GM19099 (cell line): ENCODE measurements around the gene DIO1.

ENCODE experiments used
- POLR2A ChIP-seq: IDR thresholded peaks from 3 replicates; pipeline ENCODE4 v1.6.1; 2011; ENCODE audit warnings: low read depth; ENCODE audit not compliant: insufficient read length; ENCODE audit errors: extremely low read depth

Gene DIO1

DNA sequence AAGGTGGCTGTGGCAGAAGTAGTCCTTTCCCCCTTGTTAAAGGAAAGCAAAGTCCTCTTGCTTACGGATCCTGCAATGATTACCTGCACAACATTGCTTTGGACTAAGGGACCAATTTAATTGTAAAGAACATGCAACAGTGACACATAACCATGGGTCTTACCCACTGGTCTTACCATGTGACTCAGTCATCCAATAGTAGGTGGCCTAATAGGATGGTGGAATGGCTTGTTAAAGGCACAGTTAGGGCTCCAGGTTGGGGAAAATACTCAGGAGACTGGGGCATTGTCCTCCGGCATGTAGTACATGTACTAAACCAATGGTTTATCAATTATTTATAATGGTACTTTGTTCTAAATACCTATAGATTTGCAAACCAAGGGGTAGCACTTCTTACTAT lies 2.3 kb upstream of the DIO1 start:
- no peak for TF ChIP-seq POLR2A

- TF ChIP-seq POLR2A: no peak
Observed at GRCh38 chr1:53892911-53893310, 1.1 kb upstream of the DIO1 start.

DNA sequence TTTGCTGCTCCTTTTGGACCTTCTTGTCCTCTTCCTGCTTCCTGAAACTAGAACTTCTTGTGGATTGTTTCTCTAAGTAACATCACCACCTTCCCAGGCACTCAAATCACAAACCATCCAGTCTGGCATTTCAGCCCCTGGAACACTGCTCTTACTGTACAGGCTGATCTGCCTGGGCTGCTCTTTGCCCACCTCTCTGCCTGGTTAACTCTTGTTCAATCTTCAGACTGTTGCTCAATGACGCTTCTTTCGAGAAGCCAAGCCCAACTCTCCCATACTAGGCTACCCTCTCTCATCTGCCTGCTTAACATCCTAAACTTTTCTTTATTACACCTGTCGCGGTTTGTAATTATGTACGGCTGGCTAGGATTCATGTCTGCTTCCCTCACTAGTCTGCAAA lies 657 bp downstream of the DIO1 start:
- no peak for TF ChIP-seq POLR2A

DNA sequence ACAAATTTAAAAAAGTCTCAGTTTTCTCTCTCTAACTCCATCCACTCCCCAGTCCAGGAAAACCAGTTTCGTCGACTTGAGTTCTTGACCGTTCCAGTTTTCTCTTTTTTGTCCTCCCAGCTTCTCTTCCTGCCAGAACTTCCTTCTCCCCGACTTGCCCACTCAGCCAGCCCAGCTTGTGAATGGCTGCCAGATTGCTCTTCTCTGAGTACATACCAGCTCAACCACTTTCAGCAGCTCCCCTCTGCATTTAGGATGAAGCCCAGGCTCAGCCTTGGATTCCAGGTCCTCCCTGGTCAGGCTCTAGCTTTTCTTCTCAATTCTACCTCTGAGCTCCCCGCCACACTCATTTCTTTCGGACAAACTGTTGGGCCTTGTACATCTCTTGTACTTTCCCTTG lies 1.4 kb downstream of the DIO1 start:
- no peak for TF ChIP-seq POLR2A

GRCh38 chr1:53896635-53897229 lies 2.7 kb downstream of the DIO1 start:
- TF ChIP-seq POLR2A: no peak

GRCh38 chr1:53899206-53899628 lies 5.2 kb downstream of the DIO1 start:
- no peak for TF ChIP-seq POLR2A

DNA sequence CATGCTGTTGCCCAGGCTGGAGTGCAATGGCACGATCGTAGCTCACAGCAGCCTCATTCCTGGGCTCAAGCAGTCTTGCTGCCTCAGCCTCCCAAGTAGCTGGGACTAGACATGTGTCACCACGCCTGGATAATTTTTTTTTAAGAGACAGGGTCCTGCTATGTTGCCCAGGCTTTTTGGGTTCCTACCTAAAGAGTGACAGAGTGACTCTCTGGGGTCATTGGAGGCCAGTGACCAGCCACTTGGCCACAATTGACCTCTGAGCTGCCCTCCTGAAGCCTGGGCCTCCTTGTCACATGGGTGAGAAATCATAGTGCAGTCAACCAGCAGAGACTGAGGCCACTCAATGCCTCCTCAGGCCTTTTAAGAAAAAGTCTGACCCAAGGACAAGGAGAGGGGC lies 5.7 kb downstream of the DIO1 start:
- TF ChIP-seq POLR2A: no peak

DNA sequence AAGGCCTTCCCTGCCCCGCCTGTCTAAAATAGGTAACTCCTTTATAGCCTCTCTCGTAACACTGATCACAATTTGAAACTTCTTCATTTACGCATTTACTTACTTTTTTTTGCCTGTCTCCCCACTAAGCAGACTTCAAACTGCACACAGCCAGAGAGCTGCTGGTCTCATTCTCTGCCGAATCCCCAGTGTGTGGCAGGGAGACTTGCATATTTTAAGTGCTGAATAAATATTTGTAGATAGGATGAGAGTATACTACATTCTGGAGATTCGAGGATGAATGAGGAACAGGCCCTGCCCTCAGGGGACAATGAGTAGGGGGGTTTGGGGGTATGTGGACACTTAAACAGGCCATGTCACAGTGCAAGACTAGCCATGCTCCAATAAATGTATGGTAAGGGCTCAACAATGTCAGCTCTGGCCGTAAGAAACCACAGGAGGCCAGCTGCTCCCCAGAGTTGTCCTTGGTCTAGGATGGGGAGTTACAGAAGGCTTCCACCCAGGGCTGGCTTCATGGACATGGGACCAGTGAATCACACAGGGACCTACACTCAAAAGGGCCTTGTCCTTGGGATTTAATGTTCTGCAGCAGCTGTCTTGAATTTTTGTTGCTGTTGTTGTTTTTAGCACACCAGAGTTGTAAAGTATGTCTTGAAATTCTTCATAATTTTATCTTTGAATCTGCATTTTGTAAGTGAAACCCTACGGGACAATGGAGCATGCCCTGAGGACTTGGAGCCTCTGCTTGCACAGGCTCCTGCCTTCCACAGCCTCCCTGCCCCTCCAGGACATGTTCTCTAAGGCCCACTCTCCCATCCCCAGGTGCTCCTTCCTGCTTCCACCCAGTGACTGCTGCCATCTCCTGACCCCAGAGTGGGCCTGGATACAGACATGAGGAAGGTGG lies 8.5 kb downstream of the DIO1 start:
- no peak for TF ChIP-seq POLR2A

DNA sequence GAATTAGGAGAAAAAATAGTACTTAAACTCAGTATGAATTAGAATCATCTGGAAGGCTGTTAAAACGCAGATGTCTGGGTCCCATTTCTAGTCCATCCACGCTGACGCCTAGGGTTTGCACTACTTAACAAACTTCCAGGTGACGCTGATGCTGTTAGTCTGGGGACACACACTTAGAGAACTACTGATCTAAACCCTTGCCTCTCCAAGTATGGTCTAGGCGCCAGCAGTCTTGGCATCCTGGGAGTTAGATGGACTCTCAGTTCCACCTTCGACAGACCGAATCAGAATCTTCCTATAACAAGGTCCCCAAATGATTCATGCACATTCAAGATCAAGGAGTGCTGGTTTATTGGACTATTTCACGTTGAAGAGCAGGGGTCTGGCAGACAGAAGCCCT lies 11.5 kb downstream of the DIO1 start:
- no peak for TF ChIP-seq POLR2A

DNA sequence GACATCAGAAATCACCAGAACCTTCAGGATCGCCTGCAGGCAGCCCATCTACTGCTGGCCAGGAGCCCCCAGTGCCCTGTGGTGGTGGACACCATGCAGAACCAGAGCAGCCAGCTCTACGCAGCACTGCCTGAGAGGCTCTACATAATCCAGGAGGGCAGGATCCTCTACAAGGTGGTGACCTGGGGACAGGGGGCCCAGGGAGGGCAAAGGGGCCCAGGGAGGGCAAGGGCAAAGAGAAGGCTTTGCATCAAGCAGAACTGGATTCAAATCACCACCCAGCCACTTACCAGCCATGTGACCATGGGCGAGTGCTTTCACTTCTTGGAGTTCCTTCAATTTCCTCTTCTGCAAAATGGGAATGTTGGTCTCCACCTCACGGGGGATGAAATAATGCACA lies 12.1 kb downstream of the DIO1 start:
- no peak for TF ChIP-seq POLR2A

DNA sequence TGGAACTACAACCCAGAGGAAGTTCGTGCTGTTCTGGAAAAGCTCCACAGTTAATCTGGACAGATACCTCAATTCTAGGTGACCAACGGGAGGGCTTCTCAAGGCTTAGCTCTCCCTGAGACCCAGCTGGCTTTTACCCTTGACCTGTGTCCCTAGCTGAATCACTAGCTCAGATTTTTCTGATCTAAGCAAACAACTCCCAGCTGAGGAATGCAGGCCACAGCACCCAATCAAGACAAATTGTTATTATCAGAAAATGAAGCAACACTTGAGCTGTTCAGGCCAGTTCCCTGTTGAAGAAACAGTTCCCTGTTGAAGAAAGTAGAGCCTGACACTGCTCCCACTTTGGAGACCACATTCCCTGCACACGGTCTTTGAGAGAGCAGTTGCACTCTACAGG lies 16.0 kb downstream of the DIO1 start:
- no peak for TF ChIP-seq POLR2A

DNA sequence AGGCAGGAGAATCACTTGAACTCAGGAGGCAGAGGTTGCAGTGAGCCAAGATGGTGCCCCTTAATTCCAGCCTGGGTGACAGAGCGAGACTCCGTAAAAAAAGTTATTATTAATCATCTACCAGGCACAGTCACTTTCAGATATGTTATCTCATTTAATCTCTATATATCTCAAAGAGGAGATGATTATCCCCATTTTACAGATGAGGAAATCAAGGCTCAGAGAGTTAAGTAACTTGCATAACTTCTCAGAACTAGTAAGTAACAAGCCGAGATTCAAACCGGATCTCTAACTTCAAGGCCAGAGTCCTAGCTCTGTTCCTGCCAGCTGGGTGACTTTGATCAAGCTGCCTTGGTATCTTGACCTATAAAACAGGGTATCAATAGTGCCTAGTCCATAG lies 17.5 kb downstream of the DIO1 start:
- TF ChIP-seq POLR2A: no peak

DNA sequence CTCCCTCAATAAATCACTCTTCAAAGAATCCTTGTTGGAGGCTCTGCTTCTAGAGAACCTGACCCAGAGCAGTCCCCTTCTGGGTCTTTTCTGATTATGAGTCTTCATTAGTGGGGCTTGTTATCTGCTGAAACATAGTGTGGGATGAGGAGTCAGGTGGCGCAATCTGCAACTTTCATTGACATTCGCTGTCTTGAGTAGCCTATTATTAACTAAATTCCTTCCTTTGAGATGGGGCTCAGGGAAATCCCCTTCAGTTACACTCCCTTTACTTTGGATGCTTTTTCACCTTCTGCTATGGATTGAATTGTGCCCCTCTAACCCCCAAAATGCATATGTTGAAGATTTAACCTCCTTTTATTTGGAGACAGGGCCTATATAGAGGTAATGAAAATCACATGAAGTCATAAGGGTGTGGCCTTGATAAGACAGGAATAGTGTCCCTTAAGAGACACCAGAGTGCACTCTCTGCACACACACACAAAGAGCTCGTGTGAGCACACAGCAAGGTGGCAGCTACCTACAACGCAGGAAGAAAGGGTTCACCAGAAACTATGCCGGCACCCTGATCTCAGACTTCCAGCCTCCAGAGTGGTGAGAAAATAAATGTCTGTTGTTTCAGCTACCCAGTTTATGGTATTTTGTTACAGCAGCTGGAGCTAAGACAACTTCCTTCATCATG lies 19.5 kb downstream of the DIO1 start:
- TF ChIP-seq POLR2A: no peak

DNA sequence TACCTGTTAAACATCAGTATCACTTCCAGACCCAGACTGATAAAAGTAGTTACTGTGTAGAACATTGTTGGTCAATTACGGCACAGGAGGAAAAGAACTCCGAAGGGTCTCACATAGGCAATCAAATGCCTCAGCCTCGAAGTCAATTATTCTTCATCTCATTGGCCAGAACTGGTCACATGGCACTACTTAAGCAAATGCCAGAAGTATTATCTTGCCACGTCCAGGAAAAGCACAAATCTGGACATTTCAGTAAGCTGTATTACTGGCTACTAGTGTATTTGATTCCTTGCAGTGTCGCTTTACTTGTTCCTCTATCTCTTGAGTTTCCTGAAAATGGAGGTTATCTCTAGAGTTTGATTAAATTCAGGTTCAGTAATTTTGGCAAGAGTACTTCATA lies 24.4 kb downstream of the DIO1 start:
- no peak for TF ChIP-seq POLR2A

DNA sequence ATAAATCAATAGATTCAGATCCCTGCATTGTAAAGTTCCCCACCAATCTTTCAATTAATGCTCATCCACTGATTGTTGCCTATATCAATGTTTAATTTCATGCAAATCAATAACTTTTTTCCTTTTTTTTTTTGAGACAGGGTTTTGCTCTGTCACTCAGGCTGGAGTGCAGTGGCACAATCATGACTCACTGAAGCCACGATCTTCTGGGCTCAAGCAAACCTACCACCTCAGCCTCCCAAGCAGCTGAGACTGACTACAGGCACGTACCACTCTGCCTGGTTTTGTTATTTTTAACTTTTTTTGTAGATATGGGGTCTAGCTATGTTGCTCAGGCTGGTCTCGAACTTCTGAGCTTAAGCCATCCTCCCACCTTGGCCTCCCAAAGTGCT lies 25.7 kb downstream of the DIO1 start:
- no peak for TF ChIP-seq POLR2A

- TF ChIP-seq POLR2A: no peak
Observed at GRCh38 chr1:53927376-53927881, 33.4 kb downstream of the DIO1 start.

DNA sequence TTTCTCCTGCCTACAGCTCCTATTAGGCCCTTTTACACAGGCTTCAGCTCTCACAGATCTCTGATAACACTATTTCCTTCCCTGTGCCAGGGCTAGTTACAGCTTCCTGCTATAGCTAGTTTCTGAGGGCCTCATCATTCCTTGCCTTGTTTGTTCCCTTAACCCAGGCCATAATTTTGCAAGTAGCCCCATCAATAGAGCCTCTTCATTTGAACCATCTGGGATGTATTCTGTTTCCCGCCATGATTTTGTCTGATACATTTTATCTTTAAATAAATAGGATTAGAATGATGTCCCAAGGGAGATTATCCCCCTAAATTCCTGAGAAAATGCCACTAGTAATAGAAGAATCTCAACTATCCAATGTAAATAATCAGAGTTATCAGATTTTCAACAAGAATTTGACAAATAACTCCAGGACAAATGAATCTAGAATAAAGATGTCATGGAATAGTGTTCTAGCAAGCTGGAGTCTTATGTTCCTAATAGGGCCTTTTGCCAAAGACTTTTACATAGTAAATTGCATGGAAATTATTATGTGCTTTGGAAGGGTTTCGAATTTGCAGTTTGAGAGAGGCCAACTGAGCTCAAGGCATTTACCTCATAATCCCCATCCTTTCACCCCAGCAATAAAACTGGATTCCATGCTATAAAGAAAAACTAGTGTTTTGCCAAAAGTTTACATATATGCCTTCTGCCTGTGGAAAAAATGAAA lies 35.4 kb downstream of the DIO1 start:
- TF ChIP-seq POLR2A: no peak
